ENCODE data around the gene CIAO3.

CIAO3 gene

DNA sequence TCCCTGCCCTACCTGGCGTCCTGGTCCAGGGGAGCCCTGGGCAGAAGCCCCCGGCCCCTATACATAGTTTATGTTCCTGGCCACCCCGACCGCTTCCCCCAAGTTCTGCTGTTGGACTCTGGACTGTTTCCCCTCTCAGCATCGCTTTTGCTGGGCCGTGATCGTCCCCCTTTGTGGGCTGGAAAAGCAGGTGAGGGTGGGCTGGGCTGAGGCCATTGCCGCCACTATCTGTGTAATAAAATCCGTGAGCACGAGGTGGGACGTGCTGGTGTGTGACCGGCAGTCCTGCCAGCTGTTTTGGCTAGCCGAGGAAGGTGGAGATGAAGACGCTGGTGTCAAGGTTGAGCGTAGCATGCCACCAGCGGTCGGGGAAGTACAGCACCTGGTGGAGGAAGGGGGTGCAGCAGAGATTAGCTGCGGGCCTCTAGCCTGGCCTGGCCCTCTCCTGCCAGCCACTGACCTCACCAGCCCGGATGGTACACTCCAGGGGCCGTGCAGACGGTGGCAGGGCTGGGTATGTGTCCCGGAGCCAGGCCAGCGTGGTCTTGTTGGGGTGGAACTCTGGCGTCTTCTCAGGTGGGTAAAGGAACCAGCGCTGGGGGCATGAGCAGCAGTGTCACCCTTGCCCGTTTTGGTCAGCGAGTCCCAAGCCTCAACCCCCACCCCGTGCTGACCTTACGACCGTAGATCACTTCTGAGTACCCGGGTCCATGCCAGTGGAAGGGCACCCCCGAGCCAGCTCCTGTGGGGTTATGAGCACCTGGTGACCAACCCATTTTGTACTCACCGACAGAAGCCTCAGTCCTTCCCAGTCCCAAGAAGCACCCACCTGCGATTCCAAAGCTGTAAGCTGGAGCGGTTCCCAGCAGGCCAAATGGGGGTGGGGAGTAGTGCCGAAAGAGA lies 58.1 kb downstream of the CIAO3 start:
- H3K27ac ChIP-seq (ENCODE audit: low read depth, low read length), result no peak overlapping the region

DNA sequence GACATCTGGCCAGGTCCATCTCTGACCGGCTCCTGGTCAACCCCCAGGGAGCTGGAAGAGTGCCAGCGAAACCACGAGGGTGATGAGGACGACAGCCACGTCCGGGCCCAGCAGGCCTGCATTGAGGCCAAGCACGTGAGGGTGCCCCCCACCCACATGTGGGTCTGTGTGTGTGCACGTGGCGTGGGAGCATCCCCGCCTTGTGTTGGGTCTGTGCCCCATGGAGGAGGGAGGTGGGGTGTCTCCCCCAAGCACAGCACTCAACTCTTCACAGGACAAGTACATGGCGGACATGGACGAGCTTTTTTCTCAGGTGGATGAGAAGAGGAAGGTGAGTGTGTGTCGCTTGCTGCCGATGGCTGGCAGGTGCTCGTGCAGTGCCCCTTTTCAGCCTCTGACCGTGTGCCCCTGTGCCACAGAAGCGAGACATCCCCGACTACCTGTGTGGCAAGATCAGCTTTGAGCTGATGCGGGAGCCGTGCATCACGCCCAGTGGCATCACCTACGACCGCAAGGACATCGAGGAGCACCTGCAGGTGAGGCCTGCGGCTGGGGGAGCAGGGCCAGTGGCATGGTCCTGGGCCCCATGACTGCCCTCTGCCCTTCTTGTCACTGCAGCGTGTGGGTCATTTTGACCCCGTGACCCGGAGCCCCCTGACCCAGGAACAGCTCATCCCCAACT lies 58.9 kb downstream of the CIAO3 start:
- Histone ChIP-seq H3K4me1 (ENCODE audit: control insufficient read depth, insufficient read depth, low read length) (peaks cover 28% of the 10 kb centered on the region), H3K27me3 (ENCODE audit: control insufficient read depth, insufficient read depth, low read length) (no peaks in the 10 kb centered on the region), H3K36me3 (ENCODE audit: control insufficient read depth, insufficient read depth, low read length) (peaks cover 37% of the 10 kb centered on the region), H3K27ac (ENCODE audit: low read depth, low read length) (no peak overlapping the region), H3K9me3 (ENCODE audit: control insufficient read depth, insufficient read depth, low read length) (no peaks in the 10 kb centered on the region), H3K9ac (ENCODE audit: low read depth, low read length) (no peak overlapping the region), H3K4me3 (ENCODE audit: low read depth, low read length) (peak overlapping the region; percentile 86; the same call in 1 of the 2 replicates)

More for the DNA sequence above, 58.1 kb downstream of the CIAO3 start:
- Histone ChIP-seq H3K9ac (ENCODE audit: low read depth, low read length) (no peak overlapping the region), H3K36me3 (ENCODE audit: control insufficient read depth, insufficient read depth, low read length) (peaks cover 45% of the 10 kb centered on the region), H3K9me3 (ENCODE audit: control insufficient read depth, insufficient read depth, low read length) (no peaks in the 10 kb centered on the region), H3K4me1 (ENCODE audit: control insufficient read depth, insufficient read depth, low read length) (peaks cover 20% of the 10 kb centered on the region), H3K27me3 (ENCODE audit: control insufficient read depth, insufficient read depth, low read length) (no peaks in the 10 kb centered on the region), H3K4me3 (ENCODE audit: low read depth, low read length) (peak overlapping the region; percentile 90)

DNA sequence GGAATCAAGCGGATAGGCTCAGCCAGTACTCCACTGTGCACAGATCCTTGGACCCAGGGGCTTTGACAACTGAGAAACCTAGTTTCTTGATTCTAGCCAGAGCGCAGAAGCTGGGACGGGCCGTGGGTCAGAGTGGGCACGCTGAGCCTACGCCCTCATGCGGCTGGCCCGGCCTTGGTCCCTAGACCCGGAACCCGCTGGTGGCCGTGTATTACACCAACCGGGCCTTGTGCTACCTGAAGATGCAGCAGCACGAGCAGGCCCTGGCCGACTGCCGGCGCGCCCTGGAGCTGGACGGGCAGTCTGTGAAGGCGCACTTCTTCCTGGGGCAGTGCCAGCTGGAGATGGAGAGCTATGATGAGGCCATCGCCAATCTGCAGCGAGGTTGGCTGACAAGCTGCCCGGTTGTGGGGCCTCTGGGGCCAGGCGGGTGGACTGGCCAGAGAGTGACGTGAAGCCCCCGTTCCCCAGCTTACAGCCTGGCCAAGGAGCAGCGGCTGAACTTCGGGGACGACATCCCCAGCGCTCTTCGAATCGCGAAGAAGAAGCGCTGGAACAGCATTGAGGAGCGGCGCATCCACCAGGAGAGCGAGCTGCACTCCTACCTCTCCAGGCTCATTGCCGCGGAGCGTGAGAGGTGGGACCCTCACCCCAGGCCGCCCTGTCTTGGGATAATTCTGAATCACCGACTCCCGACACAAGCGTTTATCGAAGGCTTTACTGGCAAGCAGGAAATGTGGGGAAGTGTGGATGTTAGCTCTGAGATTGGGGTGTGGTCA lies 59.6 kb downstream of the CIAO3 start:
- peaks cover 33% of the 10 kb centered on the region for H3K4me1 ChIP-seq (ENCODE audit: control insufficient read depth, insufficient read depth, low read length)
- peak overlapping the region; percentile 70; the same call in 1 of the 2 replicates for H3K9ac ChIP-seq (ENCODE audit: low read depth, low read length)
- H3K4me3 ChIP-seq (ENCODE audit: low read depth, low read length), result peak overlapping the region; percentile 86
- H3K27me3 ChIP-seq (ENCODE audit: control insufficient read depth, insufficient read depth, low read length), result no peaks in the 10 kb centered on the region
- H3K9me3 ChIP-seq (ENCODE audit: control insufficient read depth, insufficient read depth, low read length), result no peaks in the 10 kb centered on the region
- H3K27ac ChIP-seq (ENCODE audit: low read depth, low read length), result peak overlapping the region; percentile 89
- H3K36me3 ChIP-seq (ENCODE audit: control insufficient read depth, insufficient read depth, low read length), result peaks cover 30% of the 10 kb centered on the region

DNA sequence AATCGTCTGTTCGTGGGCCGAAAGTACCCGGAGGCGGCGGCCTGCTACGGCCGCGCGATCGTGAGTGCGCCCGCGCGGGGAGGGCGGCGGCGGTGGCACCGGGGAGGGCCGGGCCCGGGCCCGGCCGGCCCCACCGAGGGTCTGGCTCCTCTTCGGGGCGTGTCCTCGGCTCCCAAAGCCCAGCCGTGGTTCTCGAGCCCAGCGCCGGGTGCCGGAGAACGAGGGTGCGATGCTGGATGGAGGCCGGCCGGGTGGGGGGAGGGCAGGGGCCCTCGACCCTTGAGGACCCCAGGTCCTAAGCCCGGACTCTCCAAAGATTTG lies 60.2 kb downstream of the CIAO3 start:
- Histone ChIP-seq H3K27me3 (ENCODE audit: control insufficient read depth, insufficient read depth, low read length) (no peaks in the 10 kb centered on the region), H3K9me3 (ENCODE audit: control insufficient read depth, insufficient read depth, low read length) (no peaks in the 10 kb centered on the region), H3K4me3 (ENCODE audit: low read depth, low read length) (peak overlapping the region; percentile 86), H3K27ac (ENCODE audit: low read depth, low read length) (peak overlapping the region; percentile 89), H3K36me3 (ENCODE audit: control insufficient read depth, insufficient read depth, low read length) (peaks cover 28% of the 10 kb centered on the region), H3K4me1 (ENCODE audit: control insufficient read depth, insufficient read depth, low read length) (peaks cover 33% of the 10 kb centered on the region), H3K9ac (ENCODE audit: low read depth, low read length) (peak overlapping the region; percentile 70; the same call in 1 of the 2 replicates)

DNA sequence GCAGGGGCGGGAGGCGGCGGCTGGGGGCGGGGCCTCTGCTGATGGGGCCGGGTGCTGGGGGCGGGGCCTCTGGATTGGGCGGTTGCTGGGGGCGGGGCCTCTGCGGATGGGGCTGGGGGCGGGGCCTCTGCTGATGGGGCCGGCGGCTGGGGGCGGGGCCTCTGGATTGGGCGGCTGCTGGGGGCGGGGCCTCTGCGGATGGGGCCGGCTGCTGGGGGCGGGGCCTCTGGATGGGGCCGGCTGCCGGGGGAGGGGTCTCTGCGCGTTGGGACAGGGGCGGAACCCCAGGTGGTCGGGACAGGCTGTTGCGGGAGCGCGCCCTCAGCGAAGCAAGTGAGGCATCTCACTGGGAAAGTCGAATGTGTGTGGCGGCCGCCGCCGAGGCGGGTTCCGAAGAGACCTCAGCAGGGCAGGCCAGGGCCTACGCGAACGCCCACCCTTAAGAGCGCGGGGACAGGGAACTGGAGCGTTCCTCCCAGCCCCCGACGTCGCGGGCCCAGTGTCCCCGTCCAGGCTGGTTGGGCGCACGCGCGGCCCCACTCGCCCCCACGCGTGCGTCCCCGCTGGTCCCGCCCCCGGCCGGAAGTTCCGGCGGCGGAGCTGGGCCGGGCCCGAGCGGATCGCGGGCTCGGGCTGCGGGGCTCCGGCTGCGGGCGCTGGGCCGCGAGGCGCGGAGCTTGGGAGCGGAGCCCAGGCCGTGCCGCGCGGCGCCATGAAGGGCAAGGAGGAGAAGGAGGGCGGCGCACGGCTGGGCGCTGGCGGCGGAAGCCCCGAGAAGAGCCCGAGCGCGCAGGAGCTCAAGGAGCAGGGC lies 60.8 kb downstream of the CIAO3 start, which contains the start of gene STUB1:
Gene STUB1, plus strand, starts transcription at position 597 of the 811 bp plus-strand sequence. Its CDS starts 116 bp downstream, at position 713.
- Histone ChIP-seq H3K27me3 (ENCODE audit: control insufficient read depth, insufficient read depth, low read length) (no peaks in the 10 kb centered on the region), H3K4me3 (ENCODE audit: low read depth, low read length) (peak within 1 kb of the TSS; percentile 86), H3K27ac (ENCODE audit: low read depth, low read length) (peak within 1 kb of the TSS; percentile 89), H3K9me3 (ENCODE audit: control insufficient read depth, insufficient read depth, low read length) (no peaks in the 10 kb centered on the region), H3K36me3 (ENCODE audit: control insufficient read depth, insufficient read depth, low read length) (peaks cover 23% of the 10 kb centered on the region), H3K9ac (ENCODE audit: low read depth, low read length) (peak within 1 kb of the TSS; percentile 70; the same call in 1 of the 2 replicates), H3K4me1 (ENCODE audit: control insufficient read depth, insufficient read depth, low read length) (peaks cover 33% of the 10 kb centered on the region)
